Endothelial cell of umbilical vein (primary cell): Measurements from ENCODE around the gene CNP. TPM values are rescaled to one million over a fixed set of nuclear protein-coding genes. Genes with fewer than 3 reads are reported as not detected.
"Not testable (repeated sequence)": the region's sequence is repeated elsewhere in the genome, so short reads cannot be mapped to it uniquely, and the experiment has no call there.

Experiments used
- BruUV-seq: library from RNA; stranded (reverse); fragments of 400-500 nt; replicated peaks from 2 replicates; lab custom pipeline; 2021; lab: Mats Ljungman, UMichigan
- CTCF ChIA-PET: fragments of 300-600, 350-600 bp; sonication (Branson Sonifier 250); formaldehyde crosslinking; loops from one replicate; lab custom pipeline; 2021; ENCODE audit warnings: antibody characterized with exemption, inconsistent platforms; lab: Charles Lee
- POLR2A ChIA-PET: fragments of 300-600, 350-600 bp; sonication (Branson Sonifier 250); formaldehyde crosslinking; loops from one replicate; lab custom pipeline; 2021; ENCODE audit warnings: antibody characterized with exemption, inconsistent platforms; lab: Charles Lee
- DNase-seq: peaks from one replicate; pipeline ENCODE4 v3.0.0-alpha.2; 2011; ENCODE audit warnings: low read depth, low spot score
- FAIRE-seq: peaks from 2 replicates; lab custom pipeline; 2011; peaks lifted over from hg19 to GRCh38; lab: Jason Lieb, UNC
- H2AFZ ChIP-seq: 2 replicates; pipeline ENCODE4 v1.6.0; 2012; ENCODE audit warnings: low read depth, low read length, control low read depth, inconsistent platforms
- H3K27ac ChIP-seq: 2 replicates; pipeline ENCODE4 v1.5.1; 2011; ENCODE audit warnings: low read depth, mild to moderate bottlenecking, control low read depth, low read length, moderate library complexity; ENCODE audit not compliant: insufficient read depth
- H3K27me3 ChIP-seq, 2 experiments: 2 replicates each; pipeline versions ENCODE4 v1.6.0 to v1.6.1; 2011; ENCODE audit warnings: low read length in 2 of 2, mixed read lengths in 1 of 2; ENCODE audit not compliant: control insufficient read depth in 2 of 2, insufficient read depth in 2 of 2
- H3K36me3 ChIP-seq, 2 experiments: 2 replicates in 1 of 2; 3 replicates in 1 of 2; pipeline ENCODE4 v1.5.1; 2011; ENCODE audit warnings: low read length in 2 of 2, mild to moderate bottlenecking in 1 of 2, moderate library complexity in 1 of 2; ENCODE audit not compliant: control insufficient read depth in 2 of 2, insufficient read depth in 2 of 2; ENCODE audit errors: extremely low read depth in 1 of 2
- H3K4me1 ChIP-seq: 3 replicates; pipeline ENCODE4 v1.5.1; 2011; ENCODE audit warnings: mild to moderate bottlenecking, low read length; ENCODE audit not compliant: control insufficient read depth, insufficient read depth; ENCODE audit errors: extremely low read depth
- H3K4me2 ChIP-seq: 2 replicates; pipeline ENCODE4 v1.6.1; 2011; ENCODE audit warnings: low read length, control low read depth, mixed read lengths; ENCODE audit not compliant: insufficient read depth
- H3K4me3 ChIP-seq, 3 experiments: fragments of 200-600 bp in 1 of 3; sonication (generic), shearing (Covaris generic) in 1 of 3; replicated peaks in 1 of 3; 2 replicates each; pipeline ENCODE4 v1.5.1; 2011 to 2016; ENCODE audit warnings: control low read depth in 3 of 3, low read length in 3 of 3, mild to moderate bottlenecking in 2 of 3, inconsistent platforms in 1 of 3, low read depth in 1 of 3, moderate library complexity in 1 of 3; ENCODE audit not compliant: insufficient read depth in 1 of 3
- H3K79me2 ChIP-seq: 2 replicates; pipeline ENCODE4 v1.6.0; 2012; ENCODE audit warnings: low read length, inconsistent platforms; ENCODE audit not compliant: control insufficient read depth, insufficient read depth
- H3K9ac ChIP-seq: replicated peaks from 2 replicates; pipeline ENCODE3; 2011; ENCODE audit warnings: low read length, control low read depth; ENCODE audit not compliant: insufficient read depth; ENCODE audit errors: extremely low read depth
- H3K9me1 ChIP-seq: replicated peaks from 3 replicates; pipeline ENCODE4 v1.6.0; 2011; ENCODE audit warnings: mild to moderate bottlenecking, low read length; ENCODE audit not compliant: control insufficient read depth, insufficient read depth; ENCODE audit errors: extremely low read depth
- H3K9me3 ChIP-seq: replicated peaks from 2 replicates; pipeline ENCODE4 v1.5.1; 2012; ENCODE audit warnings: low read length, inconsistent platforms; ENCODE audit not compliant: control insufficient read depth, insufficient read depth
- H4K20me1 ChIP-seq: replicated peaks from 2 replicates; pipeline ENCODE3; 2011; ENCODE audit warnings: mild to moderate bottlenecking, low read length; ENCODE audit not compliant: control insufficient read depth, insufficient read depth; ENCODE audit errors: extremely low read depth
- EZH2 ChIP-seq: IDR thresholded peaks from 2 replicates; pipeline ENCODE4 v1.6.1; 2012; ENCODE audit warnings: borderline replicate concordance, low read depth, mild to moderate bottlenecking, moderate library complexity, low read length, inconsistent platforms; ENCODE audit not compliant: severe bottlenecking
- FOS ChIP-seq: IDR thresholded peaks from 2 replicates; pipeline ENCODE4 v1.6.1; 2011; ENCODE audit warnings: mild to moderate bottlenecking, low read length, moderate library complexity, borderline replicate concordance; ENCODE audit not compliant: insufficient read depth
- MYC ChIP-seq: IDR thresholded peaks from one replicate; pipeline ENCODE4 v1.6.1; 2011; ENCODE audit warnings: mild to moderate bottlenecking, low read depth, low read length
- dilution Hi-C: fragments of 300-500 bp; cut with MboI; formaldehyde crosslinking; loops from one replicate; pipeline ENCODE4 v1.15.0; 2019; ENCODE audit warnings: low sequenced_read_pairs; ENCODE audit not compliant: extremely low pct_ligation_motif_present
- intact Hi-C: fragments of 100-400 bp; cut with micrococcal nuclease; formaldehyde crosslinking; loops from one replicate; pipeline ENCODE4 v1.10.0; 2022
- polyA plus RNA-seq, 4 experiments: library from polyadenylated mRNA; depleted of rRNA in 3 of 4; stranded (reverse) in 3 of 4; unstranded in 1 of 4; fragments of >200 nt; gene quantifications; 2 replicates each; pipeline versions ENCODE4 v1.2.1 to v1.2.3, GENCODE V29; 2011 to 2012; ENCODE audit warnings: missing spikeins in 1 of 4
- total RNA-seq: library from RNA; stranded (reverse); gene quantifications from 2 replicates; pipeline ENCODE4 v1.2.3, GENCODE V29; 2021
- TF ChIP-seq, protein P1 (sequence below): IDR thresholded peaks from 2 replicates; pipeline ENCODE4 v1.6.1; 2011; ENCODE audit not compliant: insufficient read depth, insufficient read length

Gene CNP
- total and polyA plus RNA-seq, 2 donors (not counting 3 experiments of a cell fraction or from before 2014, with no cell fraction given) = 49.4 to 84.9 TPM

DNA sequence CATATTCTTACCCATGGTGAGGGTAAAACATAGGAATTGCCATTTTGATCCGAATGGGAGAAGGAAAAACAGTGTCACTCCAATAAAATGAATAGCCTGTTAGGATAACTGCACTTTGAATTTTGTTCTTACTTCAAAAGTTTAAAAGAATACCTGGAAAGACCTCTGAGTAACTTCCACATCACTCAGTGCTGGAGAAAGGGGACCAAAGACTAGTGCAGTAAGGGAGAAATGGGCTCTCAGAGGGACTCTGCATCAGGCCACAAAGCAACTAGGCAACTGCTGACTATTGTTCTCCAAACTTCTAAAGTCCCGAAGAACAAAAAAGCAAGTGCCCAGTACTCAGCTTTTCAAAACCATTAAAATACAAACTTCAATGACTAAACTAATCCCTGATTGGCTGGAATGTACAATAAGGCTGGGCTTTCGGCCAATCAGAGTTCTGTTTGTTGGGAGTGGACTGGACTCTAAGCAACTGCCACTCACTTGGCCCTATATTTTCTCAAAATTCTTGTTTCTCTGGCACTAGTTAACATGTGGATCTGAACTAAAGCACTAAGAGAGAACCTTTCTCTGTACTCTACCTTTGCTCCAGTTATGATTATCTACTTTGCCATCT, 44.4 kb downstream of the CNP start:
- H3K4me2 ChIP-seq = peak overlapping the region; percentile 54
- intact Hi-C loops = no loop called here

DNA sequence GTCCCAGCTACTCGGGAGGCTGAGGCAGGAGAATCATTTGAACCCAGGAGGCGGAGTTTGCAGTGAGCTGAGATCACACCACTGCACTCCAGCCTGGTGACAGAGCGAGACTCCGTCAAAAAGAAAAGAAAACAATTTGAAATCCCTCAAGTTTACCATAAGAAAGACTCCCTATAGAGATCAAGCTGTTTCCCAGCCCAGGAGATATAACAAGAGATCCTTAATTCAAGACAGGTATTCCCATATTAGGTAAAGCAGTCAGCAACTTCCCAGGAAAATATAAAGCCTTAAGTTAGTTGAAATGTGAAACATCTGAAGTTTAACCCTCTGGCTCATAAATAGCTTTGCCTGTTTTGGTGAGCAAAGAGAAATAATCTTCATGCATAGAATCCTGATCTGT, 45.8 kb downstream of the CNP start:
- H2AFZ ChIP-seq, FAIRE-seq, H3K27me3 ChIP-seq, H3K4me2 ChIP-seq, H3K27ac ChIP-seq, intact Hi-C loops, BruUV-seq, H3K9me1 ChIP-seq, dilution Hi-C loops, H4K20me1 ChIP-seq, H3K9me3 ChIP-seq, H3K4me3 ChIP-seq, DNase-seq, H3K36me3 ChIP-seq, H3K9ac ChIP-seq: not testable (repeated sequence)
- peaks cover 93% of the 10 kb centered on the region for H3K79me2 ChIP-seq
- CTCF ChIA-PET = interaction anchor here (0.8 to 1.7 kb wide), 2 partner anchors 13 to 53 kb away, joined by 3 read pairs; no protein-coding TSS in a partner anchor
- POLR2A ChIA-PET = interaction anchor here (0.6 kb wide), 1 partner anchor 181 kb away, joined by 3 read pairs; no protein-coding TSS in a partner anchor
- H3K4me1 ChIP-seq = peaks cover 20% of the 10 kb centered on the region

More for the DNA sequence above, 44.4 kb downstream of the CNP start:
- dilution Hi-C loops = no loop called here
- TF ChIP-seq EZH2 = no peak
- no peak for TF ChIP-seq MYC
- TF ChIP-seq, protein P1, sequence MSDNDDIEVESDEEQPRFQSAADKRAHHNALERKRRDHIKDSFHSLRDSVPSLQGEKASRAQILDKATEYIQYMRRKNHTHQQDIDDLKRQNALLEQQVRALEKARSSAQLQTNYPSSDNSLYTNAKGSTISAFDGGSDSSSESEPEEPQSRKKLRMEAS = no peak
- no peak for TF ChIP-seq FOS
- no peaks in the 10 kb centered on the region for H3K9me3 ChIP-seq
- H3K9me1 ChIP-seq = no peaks in the 10 kb centered on the region
- peaks cover 94% of the 10 kb centered on the region for H3K79me2 ChIP-seq
- H3K9ac ChIP-seq = no peak overlapping the region
- ChIA-PET CTCF (interaction anchor here (1.7 to 2.1 kb wide), 2 partner anchors 9 to 14 kb away, joined by 3 to 7 read pairs; partner anchors contain the start of gene NKIRAS2), POLR2A (no interaction called here)
- H3K4me3 ChIP-seq = no peak overlapping the region
- peak overlapping the region; percentile 16 for H3K27ac ChIP-seq
- H2AFZ ChIP-seq = no peak overlapping the region
- no peaks in the 10 kb centered on the region for H3K36me3 ChIP-seq
- peak; percentile 24 for FAIRE-seq
- H3K4me1 ChIP-seq = peaks cover 18% of the 10 kb centered on the region
- no peaks in the 10 kb centered on the region for H3K27me3 ChIP-seq
- DNase-seq = peak; percentile 34
- no TSS peak for BruUV-seq
- no peaks in the 10 kb centered on the region for H4K20me1 ChIP-seq

GRCh38 chr17:42013740-42014139, 47.1 kb downstream of the CNP start:
- H3K27ac ChIP-seq, H4K20me1 ChIP-seq, H3K36me3 ChIP-seq, H2AFZ ChIP-seq, DNase-seq, H3K4me2 ChIP-seq, intact Hi-C loops, FAIRE-seq, POLR2A ChIA-PET, BruUV-seq, dilution Hi-C loops, CTCF ChIA-PET, H3K9ac ChIP-seq, H3K4me3 ChIP-seq, H3K9me3 ChIP-seq, H3K27me3 ChIP-seq, H3K9me1 ChIP-seq: not testable (repeated sequence)
- Histone ChIP-seq H3K79me2 (peaks cover 81% of the 10 kb centered on the region), H3K4me1 (peaks cover 24% of the 10 kb centered on the region)
